K562 (cell line): ENCODE results near the gene TASP1. TPM values are rescaled to one million over a fixed set of nuclear protein-coding genes. Genes with fewer than 3 reads are reported as not detected.

Experiments
- ATAC-seq: fragments of 200-7000 bp; cut with Tn5 transposase; 3 replicates; pipeline ENCODE4 v1.9.1; 2020; ENCODE audit warnings: moderate library complexity
- BruUV-seq: library from RNA; stranded (reverse); fragments of 400-500 nt; replicated peaks from 2 replicates; lab custom pipeline; 2021; lab: Mats Ljungman, UMichigan
- CTCF ChIA-PET: fragments of 300-600 bp; formaldehyde crosslinking; extraction: SDS; loops from one replicate; lab custom pipeline; 2021; ENCODE audit warnings: low intra/inter-chr PET ratio; lab: Yijun Ruan, JAX
- POLR2A ChIA-PET: fragments of 300-600, 350-650 bp; sonication (Branson Sonifier 250); formaldehyde crosslinking; extraction: SDS; loops from one replicate; lab custom pipeline; 2021; ENCODE audit warnings: antibody characterized with exemption, inconsistent platforms; lab: Yijun Ruan, JAX
- DNase-seq, 4 experiments: peaks; one replicate each; pipeline versions ENCODE4 v3.0.0 to v3.0.0-alpha.2; 2011 to 2018; ENCODE audit warnings: low spot score in 3 of 4, mixed read lengths in 3 of 4; ENCODE audit errors: extremely low read depth in 1 of 4
- FAIRE-seq: peaks from 2 replicates; lab custom pipeline; 2011; peaks lifted over from hg19 to GRCh38; lab: Jason Lieb, UNC
- H2AFZ ChIP-seq: 2 replicates; pipeline ENCODE4 v1.6.0; 2011; ENCODE audit warnings: low read depth, low read length, control low read depth, inconsistent platforms
- H3K27ac ChIP-seq: fragments of 200-600 bp; 3 replicates; pipeline ENCODE4 v1.8.0; 2011; ENCODE audit warnings: low read depth, mild to moderate bottlenecking, control low read depth, inconsistent platforms, low read length, moderate library complexity, mixed read lengths; ENCODE audit errors: extremely low read depth
- H3K27me3 ChIP-seq, 2 experiments: fragments of 300-600 bp in 1 of 2; 2 replicates in 1 of 2; 3 replicates in 1 of 2; pipeline versions ENCODE4 v1.6.0 to v1.8.0; 2011; ENCODE audit warnings: inconsistent platforms in 2 of 2, low read length in 2 of 2, mild to moderate bottlenecking in 1 of 2, mixed read lengths in 1 of 2, moderate library complexity in 1 of 2; ENCODE audit not compliant: control insufficient read depth in 2 of 2, insufficient read depth in 2 of 2
- H3K36me3 ChIP-seq: fragments of 300-600 bp; 3 replicates; pipeline ENCODE4 v1.8.0; 2011; ENCODE audit warnings: mild to moderate bottlenecking, low read length, inconsistent platforms; ENCODE audit not compliant: control insufficient read depth, insufficient read depth
- H3K4me1 ChIP-seq, 2 experiments: fragments of 200-600 bp in 1 of 2; replicated peaks in 1 of 2; 2 replicates in 1 of 2; 3 replicates in 1 of 2; pipeline versions ENCODE4 v1.5.1 to v1.8.0; 2011; ENCODE audit warnings: inconsistent platforms in 2 of 2, low read length in 2 of 2, mild to moderate bottlenecking in 1 of 2, mixed read lengths in 1 of 2, moderate library complexity in 1 of 2; ENCODE audit not compliant: control insufficient read depth in 2 of 2, insufficient read depth in 2 of 2
- H3K4me2 ChIP-seq: 2 replicates; pipeline ENCODE4 v1.6.1; 2011; ENCODE audit warnings: low read length, control low read depth, inconsistent platforms, mixed read lengths; ENCODE audit not compliant: insufficient read depth
- H3K4me3 ChIP-seq: fragments of 200-600 bp; sonication (generic), shearing (Covaris generic); 2 replicates; pipeline ENCODE4 v1.5.1; 2016; ENCODE audit warnings: control low read depth, inconsistent platforms
- H3K79me2 ChIP-seq: fragments of 200-600 bp; 3 replicates; pipeline ENCODE4 v1.8.0; 2011; ENCODE audit warnings: low read length, inconsistent platforms; ENCODE audit not compliant: control insufficient read depth, insufficient read depth
- H3K9ac ChIP-seq, 2 experiments: 2 replicates each; pipeline versions ENCODE4 v1.6.0 to v1.6.1; 2011; ENCODE audit warnings: low read depth in 2 of 2, low read length in 2 of 2, control low read depth in 1 of 2, inconsistent platforms in 1 of 2, mild to moderate bottlenecking in 1 of 2, mixed read lengths in 1 of 2; ENCODE audit not compliant: insufficient read depth in 1 of 2
- H3K9me1 ChIP-seq: one replicate; pipeline ENCODE4 v1.6.0; 2011; ENCODE audit warnings: inconsistent platforms, mild to moderate bottlenecking, low read length, moderate library complexity; ENCODE audit not compliant: control insufficient read depth, insufficient read depth
- H3K9me3 ChIP-seq: replicated peaks from 2 replicates; pipeline ENCODE4 v1.5.1; 2011; ENCODE audit warnings: low read depth, low read length, inconsistent platforms; ENCODE audit not compliant: control insufficient read depth, insufficient read depth
- H4K20me1 ChIP-seq: replicated peaks from 2 replicates; pipeline ENCODE4 v1.6.1; 2011; ENCODE audit warnings: low read length, inconsistent platforms, mixed read lengths; ENCODE audit not compliant: control insufficient read depth, insufficient read depth
- FOSL1 ChIP-seq: fragments of 200-800 bp; sonication (Bioruptor generic); conservative IDR thresholded peaks from 2 replicates; pipeline ENCODE4 v1.6.1; 2016; ENCODE audit warnings: missing genetic modification characterization, missing compliant biosample characterization
- FUS ChIP-seq: fragments of 200-400 bp; formaldehyde crosslinking; optimal IDR thresholded peaks from 2 replicates; pipeline ENCODE3; 2017; ENCODE audit warnings: low read depth, low read length
- HLTF ChIP-seq: fragments of 450-650 bp; IDR thresholded peaks from 2 replicates; pipeline ENCODE4 v1.6.1; 2016
- HMGN3 ChIP-seq: IDR thresholded peaks from 2 replicates; pipeline ENCODE4 v1.6.1; 2011; ENCODE audit warnings: borderline replicate concordance, low read depth, mild to moderate bottlenecking, mixed read lengths, low read length; ENCODE audit not compliant: insufficient read length; ENCODE audit errors: extremely low read depth
- L3MBTL2 ChIP-seq: fragments of 450-650 bp; IDR thresholded peaks from 2 replicates; pipeline ENCODE4 v1.6.1; 2016; ENCODE audit warnings: mild to moderate bottlenecking, moderate library complexity
- MCM3 ChIP-seq: fragments of 450-650 bp; IDR thresholded peaks from 2 replicates; pipeline ENCODE4 v1.6.1; 2016
- MEIS2 ChIP-seq: fragments of 450-650 bp; IDR thresholded peaks from 2 replicates; pipeline ENCODE4 v1.6.1; 2014; ENCODE audit warnings: mild to moderate bottlenecking; ENCODE audit not compliant: partially characterized antibody
- MYNN ChIP-seq, 2 experiments: sonication (generic); formaldehyde crosslinking in 1 of 2; IDR thresholded peaks; 2 replicates each; pipeline versions ENCODE4 v1.5.0 to v1.6.1; 2016 to 2020; ENCODE audit warnings: antibody characterized with exemption in 1 of 2, missing genetic modification reagents in 1 of 2
- NFATC3 ChIP-seq: fragments of 450-650 bp; IDR thresholded peaks from 2 replicates; pipeline ENCODE4 v1.6.1; 2017; ENCODE audit warnings: mild to moderate bottlenecking
- NUFIP1 ChIP-seq: fragments of 450-650 bp; IDR thresholded peaks from 2 replicates; pipeline ENCODE4 v1.6.1; 2018; ENCODE audit not compliant: partially characterized antibody
- RBM15 ChIP-seq: fragments of 200-400 bp; formaldehyde crosslinking; IDR thresholded peaks from 2 replicates; pipeline ENCODE4 v1.6.1; 2018; ENCODE audit warnings: mild to moderate bottlenecking, low read length, moderate library complexity; ENCODE audit not compliant: insufficient read depth
- SAFB2 ChIP-seq: fragments of 200-400 bp; formaldehyde crosslinking; IDR thresholded peaks from 2 replicates; pipeline ENCODE4 v1.6.1; 2018; ENCODE audit warnings: borderline replicate concordance, low read length, low read depth, moderate library complexity; ENCODE audit not compliant: severe bottlenecking
- TRIM28 ChIP-seq: fragments of 450-650 bp; IDR thresholded peaks from 2 replicates; pipeline ENCODE4 v1.6.1; 2017
- ZNF780A ChIP-seq: fragments of 250-450 bp; sonication (Bioruptor Pico); IDR thresholded peaks from 2 replicates; pipeline ENCODE4 v1.5.0; 2021; ENCODE audit warnings: mild to moderate bottlenecking
- WGBS: fragments of 100-300 bp; shearing (Covaris generic); methylation state at CpG from one replicate; pipeline ENCODE4 v1.1.6; 2016; ENCODE audit warnings: low coverage, mixed read lengths; ENCODE audit not compliant: insufficient coverage; ENCODE audit errors: missing lambda C conversion rate; 5-methylcytosine and 5-hydroxymethylcytosine counted together
- in situ Hi-C: fragments of 300-500 bp; cut with MboI; formaldehyde crosslinking; loops from 4 replicates; pipeline ENCODE4 v1.15.0; 2018; ENCODE audit warnings: inconsistent platforms, mixed read lengths
- intact Hi-C: fragments of 100-400 bp; cut with micrococcal nuclease; formaldehyde crosslinking; loops from 2 replicates; pipeline ENCODE4 v1.14.2; 2022
- polyA plus RNA-seq, 8 experiments: library from polyadenylated mRNA; depleted of rRNA in 4 of 8; stranded (reverse) in 5 of 8; unstranded in 3 of 8; fragments of >200 nt; fragmentation: Nextera tagmentation in 2 of 8; fragmentation: Illumina TruSeq in 1 of 8; extraction: Ambion mirVana in 2 of 8; extraction: Trizol in 1 of 8; gene quantifications; 2 replicates each; pipeline versions ENCODE4 v1.2.1 to v1.2.3, GENCODE V29; 2011 to 2014; ENCODE audit warnings: inconsistent platforms in 1 of 8, missing spikeins in 1 of 8
- total RNA-seq, 7 experiments: library from RNA; depleted of rRNA in 6 of 7; stranded (reverse); fragments of >200 nt in 6 of 7; fragmentation: Illumina TruSeq in 2 of 7; extraction: Trizol in 2 of 7; gene quantifications; 2 replicates each; pipeline versions ENCODE4 v1.2.1 to v1.2.3, GENCODE V29; 2011 to 2021; ENCODE audit warnings: low replicate concordance in 1 of 7
- TF ChIP-seq, protein P1 (sequence below): sonication (generic); formaldehyde crosslinking; IDR thresholded peaks from 2 replicates; pipeline ENCODE4 v1.8.1; 2023; ENCODE audit warnings: mild to moderate bottlenecking, missing genetic modification reagents
- TF ChIP-seq, protein P2 (sequence below): fragments of 200-800 bp; sonication (Bioruptor generic); IDR thresholded peaks from 2 replicates; pipeline ENCODE4 v1.6.1; 2017; ENCODE audit warnings: missing genetic modification characterization, missing compliant biosample characterization
- TF ChIP-seq, protein P3 (sequence below): sonication (generic); formaldehyde crosslinking; IDR thresholded peaks from 2 replicates; pipeline ENCODE4 v1.8.0; 2022; ENCODE audit warnings: mild to moderate bottlenecking, missing genetic modification reagents

Gene TASP1
- total and polyA plus RNA-seq, 9 of the 15 experiments (the other 6 are each of a cell fraction or from before 2014, with no cell fraction given), result 3.7 to 10.6 (median 6.4) TPM

DNA sequence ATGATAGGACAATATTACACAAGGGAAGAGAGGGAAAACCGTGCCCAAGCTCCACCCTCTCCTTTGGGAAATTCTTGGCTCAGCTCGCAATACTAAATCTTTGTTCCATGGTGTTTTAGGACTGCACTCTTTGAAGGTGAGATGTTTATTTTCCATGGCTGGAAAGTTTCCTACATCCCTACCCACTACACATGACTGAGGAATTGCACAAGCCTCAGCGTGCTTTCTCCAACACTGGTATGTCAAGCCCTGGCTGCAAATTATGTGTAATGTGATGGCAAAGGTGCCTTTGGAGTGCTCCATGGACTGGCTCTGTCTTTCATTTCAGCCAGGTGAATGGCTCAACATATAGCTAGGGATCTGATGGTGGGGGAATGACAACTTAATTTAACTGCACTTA lies 283.3 kb downstream of the TASP1 start:
- Histone ChIP-seq H3K9me1 (no peaks in the 10 kb centered on the region), H4K20me1 (no peaks in the 10 kb centered on the region), H2AFZ (no peak overlapping the region), H3K9me3 (no peaks in the 10 kb centered on the region), H3K27me3 (no peaks in the 10 kb centered on the region), H3K4me3 (no peak overlapping the region), H3K79me2 (no peaks in the 10 kb centered on the region), H3K4me1 (no peaks in the 10 kb centered on the region), H3K36me3 (no peaks in the 10 kb centered on the region), H3K9ac (no peak overlapping the region), H3K27ac (no peak overlapping the region), H3K4me2 (no peak overlapping the region)
- FAIRE-seq (no peak), DNase-seq (no peak), ATAC-seq (no peak)
- 3% methylated on average over 3 of the region's 3 CpGs for WGBS
- POLR2A ChIA-PET, result no interaction called here
- TF ChIP-seq FUS (no peak), NUFIP1 (no peak), HLTF (no peak), HMGN3 (no peak), RBM15 (no peak), ZNF780A (no peak), TRIM28 (no peak), FOSL1 (tag) (no peak), L3MBTL2 (no peak), SAFB2 (no peak), NFATC3 (no peak), MEIS2 (no peak), MCM3 (no peak), MYNN (IDR thresholded peaks at IDR 0.05) (no peak), MYNN (CRISPR knock-in tag; IDR thresholded peaks at IDR 0.05) (no peak)
- TF ChIP-seq, protein P1, sequence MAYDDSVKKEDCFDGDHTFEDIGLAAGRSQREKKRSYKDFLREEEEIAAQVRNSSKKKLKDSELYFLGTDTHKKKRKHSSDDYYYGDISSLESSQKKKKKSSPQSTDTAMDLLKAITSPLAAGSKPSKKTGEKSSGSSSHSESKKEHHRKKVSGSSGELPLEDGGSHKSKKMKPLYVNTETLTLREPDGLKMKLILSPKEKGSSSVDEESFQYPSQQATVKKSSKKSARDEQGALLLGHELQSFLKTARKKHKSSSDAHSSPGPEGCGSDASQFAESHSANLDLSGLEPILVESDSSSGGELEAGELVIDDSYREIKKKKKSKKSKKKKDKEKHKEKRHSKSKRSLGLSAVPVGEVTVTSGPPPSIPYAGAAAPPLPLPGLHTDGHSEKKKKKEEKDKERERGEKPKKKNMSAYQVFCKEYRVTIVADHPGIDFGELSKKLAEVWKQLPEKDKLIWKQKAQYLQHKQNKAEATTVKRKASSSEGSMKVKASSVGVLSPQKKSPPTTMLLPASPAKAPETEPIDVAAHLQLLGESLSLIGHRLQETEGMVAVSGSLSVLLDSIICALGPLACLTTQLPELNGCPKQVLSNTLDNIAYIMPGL (CRISPR knock-in tag), result no peak
- TF ChIP-seq, protein P2, sequence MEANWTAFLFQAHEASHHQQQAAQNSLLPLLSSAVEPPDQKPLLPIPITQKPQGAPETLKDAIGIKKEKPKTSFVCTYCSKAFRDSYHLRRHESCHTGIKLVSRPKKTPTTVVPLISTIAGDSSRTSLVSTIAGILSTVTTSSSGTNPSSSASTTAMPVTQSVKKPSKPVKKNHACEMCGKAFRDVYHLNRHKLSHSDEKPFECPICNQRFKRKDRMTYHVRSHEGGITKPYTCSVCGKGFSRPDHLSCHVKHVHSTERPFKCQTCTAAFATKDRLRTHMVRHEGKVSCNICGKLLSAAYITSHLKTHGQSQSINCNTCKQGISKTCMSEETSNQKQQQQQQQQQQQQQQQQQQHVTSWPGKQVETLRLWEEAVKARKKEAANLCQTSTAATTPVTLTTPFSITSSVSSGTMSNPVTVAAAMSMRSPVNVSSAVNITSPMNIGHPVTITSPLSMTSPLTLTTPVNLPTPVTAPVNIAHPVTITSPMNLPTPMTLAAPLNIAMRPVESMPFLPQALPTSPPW (CRISPR knock-in tag), result no peak
- TF ChIP-seq, protein P3, sequence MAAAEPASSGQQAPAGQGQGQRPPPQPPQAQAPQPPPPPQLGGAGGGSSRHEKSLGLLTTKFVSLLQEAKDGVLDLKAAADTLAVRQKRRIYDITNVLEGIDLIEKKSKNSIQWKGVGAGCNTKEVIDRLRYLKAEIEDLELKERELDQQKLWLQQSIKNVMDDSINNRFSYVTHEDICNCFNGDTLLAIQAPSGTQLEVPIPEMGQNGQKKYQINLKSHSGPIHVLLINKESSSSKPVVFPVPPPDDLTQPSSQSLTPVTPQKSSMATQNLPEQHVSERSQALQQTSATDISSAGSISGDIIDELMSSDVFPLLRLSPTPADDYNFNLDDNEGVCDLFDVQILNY (CRISPR knock-in tag), result no peak
- no TSS peak for BruUV-seq
- intact Hi-C loops (no loop called here), in situ Hi-C loops (no loop called here)
- CTCF ChIA-PET, result no interaction called here
